Left ventricle myocardium inferior (tissue), 1 donor: ENCODE results near the gene UBN1. TPM values are rescaled to one million over a fixed set of nuclear protein-coding genes. Genes with fewer than 3 reads are reported as not detected.

Experiments
- DNase-seq: peaks from one replicate; pipeline ENCODE4 v3.0.0-alpha.2; 2020
- H3K27ac ChIP-seq: fragments of 200-600 bp; replicated peaks from 2 replicates; pipeline ENCODE4 v1.8.0; 2021
- H3K27me3 ChIP-seq: fragments of 200-600 bp; 2 replicates; pipeline ENCODE4 v1.8.0; 2021; ENCODE audit warnings: low read depth
- H3K36me3 ChIP-seq: fragments of 200-600 bp; 2 replicates; pipeline ENCODE4 v1.8.0; 2021
- H3K4me1 ChIP-seq: fragments of 200-600 bp; 2 replicates; pipeline ENCODE4 v1.8.0; 2021
- H3K4me3 ChIP-seq: fragments of 200-600 bp; 2 replicates; pipeline ENCODE4 v1.8.0; 2021; ENCODE audit warnings: mild to moderate bottlenecking, moderate library complexity
- H3K9me3 ChIP-seq: fragments of 200-600 bp; replicated peaks from 2 replicates; pipeline ENCODE4 v1.8.0; 2021
- intact Hi-C: fragments of 100-400 bp; cut with micrococcal nuclease; formaldehyde crosslinking; loops from one replicate; pipeline ENCODE4 v1.11.0; 2022
- total RNA-seq: library from RNA; stranded (reverse); fragmentation: NEBNext Ultra II Directional; extraction: Animal tissue kit (Norgen Biotek cat#: 25700); gene quantifications from one replicate; pipeline ENCODE4 v1.2.1, GENCODE V29; 2021
- TF ChIP-seq, protein P1 (sequence below): fragments of 200-600 bp; IDR thresholded peaks from 2 replicates; pipeline ENCODE4 v1.8.0; 2021; ENCODE audit warnings: antibody characterized with exemption, mild to moderate bottlenecking, borderline replicate concordance
- donor health status: DM: no; HTN: yes; CAD: no; lungs with severe emphysema.

UBN1 gene
- total RNA-seq, 1 donor from 2014 or later: 41.1 TPM

DNA sequence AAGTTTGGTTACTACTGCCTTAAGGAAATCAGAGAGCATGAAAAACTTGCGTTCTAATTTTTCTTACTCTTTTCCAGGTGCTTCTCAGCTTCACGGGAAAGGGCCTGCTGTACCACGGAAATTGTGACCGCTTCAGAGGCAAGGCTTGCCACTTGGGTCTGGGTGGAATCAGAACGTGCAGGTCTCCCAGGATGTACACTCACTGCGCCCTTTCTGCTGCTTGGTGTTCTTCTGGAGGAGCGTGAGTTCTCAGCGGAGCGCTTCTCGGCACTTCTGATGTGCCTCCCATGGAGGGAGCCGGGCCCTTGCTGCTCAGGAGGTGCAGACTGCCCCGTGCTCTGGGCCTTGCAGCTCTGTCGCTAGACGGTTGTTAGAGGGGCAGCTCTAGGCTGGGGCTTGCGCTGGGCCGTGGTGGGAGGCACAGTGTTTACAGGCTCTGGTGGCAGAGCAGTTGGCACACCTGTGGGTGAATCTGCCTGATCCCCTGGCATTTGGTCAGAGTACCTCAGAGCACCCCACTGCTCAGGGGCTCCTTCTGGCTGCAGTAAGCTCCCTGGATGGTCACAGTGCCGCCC lies 32.8 kb downstream of the UBN1 start:
- DNase-seq: no peak
- TF ChIP-seq, protein P1, sequence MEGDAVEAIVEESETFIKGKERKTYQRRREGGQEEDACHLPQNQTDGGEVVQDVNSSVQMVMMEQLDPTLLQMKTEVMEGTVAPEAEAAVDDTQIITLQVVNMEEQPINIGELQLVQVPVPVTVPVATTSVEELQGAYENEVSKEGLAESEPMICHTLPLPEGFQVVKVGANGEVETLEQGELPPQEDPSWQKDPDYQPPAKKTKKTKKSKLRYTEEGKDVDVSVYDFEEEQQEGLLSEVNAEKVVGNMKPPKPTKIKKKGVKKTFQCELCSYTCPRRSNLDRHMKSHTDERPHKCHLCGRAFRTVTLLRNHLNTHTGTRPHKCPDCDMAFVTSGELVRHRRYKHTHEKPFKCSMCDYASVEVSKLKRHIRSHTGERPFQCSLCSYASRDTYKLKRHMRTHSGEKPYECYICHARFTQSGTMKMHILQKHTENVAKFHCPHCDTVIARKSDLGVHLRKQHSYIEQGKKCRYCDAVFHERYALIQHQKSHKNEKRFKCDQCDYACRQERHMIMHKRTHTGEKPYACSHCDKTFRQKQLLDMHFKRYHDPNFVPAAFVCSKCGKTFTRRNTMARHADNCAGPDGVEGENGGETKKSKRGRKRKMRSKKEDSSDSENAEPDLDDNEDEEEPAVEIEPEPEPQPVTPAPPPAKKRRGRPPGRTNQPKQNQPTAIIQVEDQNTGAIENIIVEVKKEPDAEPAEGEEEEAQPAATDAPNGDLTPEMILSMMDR: no peak
- Histone ChIP-seq H3K4me3 (no peak overlapping the region), H3K4me1 (peaks cover 21% of the 10 kb centered on the region), H3K9me3 (no peaks in the 10 kb centered on the region), H3K27ac (no peak overlapping the region), H3K36me3 (peaks cover 94% of the 10 kb centered on the region), H3K27me3 (no peaks in the 10 kb centered on the region)
- intact Hi-C loops: no loop called here

DNA sequence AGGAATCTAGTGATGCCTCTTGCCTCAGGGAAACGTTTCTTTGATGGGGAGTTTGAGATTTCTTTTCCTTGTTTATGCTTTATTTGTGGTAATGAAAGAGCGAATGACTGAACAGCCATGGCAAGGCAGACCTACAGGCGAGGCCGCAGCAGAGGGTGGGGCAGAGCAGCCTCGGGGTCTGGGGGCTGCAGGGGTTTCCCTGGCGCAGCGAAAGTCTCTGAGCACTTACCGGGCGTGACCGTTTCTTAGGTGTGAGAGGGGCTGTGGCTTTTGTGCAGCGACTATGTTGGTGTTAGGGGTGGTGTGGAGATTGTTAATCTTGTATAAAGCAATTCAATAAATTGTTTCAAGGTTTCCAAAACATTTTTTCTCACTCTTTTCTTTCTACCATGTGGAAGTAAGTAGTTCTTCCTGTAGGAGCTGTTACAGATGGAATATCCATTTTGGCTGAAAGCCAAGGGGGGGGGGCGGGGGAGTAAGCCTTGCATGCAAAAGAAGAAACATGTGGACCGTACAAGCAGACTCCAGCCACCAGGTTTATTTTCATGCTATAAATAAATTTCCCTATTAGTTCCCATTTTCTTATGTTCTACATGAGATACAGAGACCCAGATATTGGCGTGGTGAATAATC lies 34.8 kb downstream of the UBN1 start:
- TF ChIP-seq, protein P1: no peak
- H3K9me3 ChIP-seq: no peaks in the 10 kb centered on the region
- no peak overlapping the region for H3K4me3 ChIP-seq
- DNase-seq: no peak
- no peaks in the 10 kb centered on the region for H3K27me3 ChIP-seq
- peaks cover 21% of the 10 kb centered on the region for H3K4me1 ChIP-seq
- H3K27ac ChIP-seq: peak overlapping the region; percentile 67
- intact Hi-C loops: no loop called here
- peaks cover 93% of the 10 kb centered on the region for H3K36me3 ChIP-seq

DNA sequence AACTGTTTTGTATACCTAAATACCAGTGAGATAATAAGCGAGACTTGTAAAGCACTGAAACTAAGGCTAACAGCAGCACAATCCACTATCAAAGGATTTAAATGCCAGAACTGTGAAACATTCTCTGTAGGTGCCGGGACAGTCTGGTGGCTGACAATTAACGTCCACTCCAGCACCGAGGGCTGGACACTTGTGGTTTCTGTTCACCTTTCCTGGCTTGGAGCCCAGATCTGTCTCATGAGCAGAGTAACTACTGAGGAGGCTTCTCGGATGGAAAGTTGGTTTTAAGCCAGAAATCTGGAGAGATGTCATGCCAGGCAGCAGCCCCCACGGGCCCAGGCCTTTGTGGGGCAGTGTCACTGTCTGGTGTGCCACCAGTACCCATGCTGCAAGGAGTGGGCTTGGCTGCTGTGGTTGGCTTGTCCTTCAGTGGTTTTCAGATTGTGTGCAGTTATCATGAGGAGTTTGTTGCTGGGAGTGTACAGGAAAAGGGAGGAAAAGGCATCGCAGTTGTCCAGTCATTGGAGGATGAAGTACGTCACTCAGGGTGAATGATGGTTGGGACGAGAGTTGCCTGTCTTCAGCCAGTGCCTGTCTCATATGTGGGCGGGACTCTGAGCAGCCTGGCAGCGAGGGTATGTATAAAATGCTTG lies 35.5 kb downstream of the UBN1 start:
- TF ChIP-seq, protein P1: no peak
- peaks cover 21% of the 10 kb centered on the region for H3K4me1 ChIP-seq
- intact Hi-C loops: no loop called here
- H3K27ac ChIP-seq: peak overlapping the region; percentile 67
- no peaks in the 10 kb centered on the region for H3K9me3 ChIP-seq
- H3K4me3 ChIP-seq: no peak overlapping the region
- no peaks in the 10 kb centered on the region for H3K27me3 ChIP-seq
- no peak for DNase-seq
- H3K36me3 ChIP-seq: peaks cover 93% of the 10 kb centered on the region

DNA sequence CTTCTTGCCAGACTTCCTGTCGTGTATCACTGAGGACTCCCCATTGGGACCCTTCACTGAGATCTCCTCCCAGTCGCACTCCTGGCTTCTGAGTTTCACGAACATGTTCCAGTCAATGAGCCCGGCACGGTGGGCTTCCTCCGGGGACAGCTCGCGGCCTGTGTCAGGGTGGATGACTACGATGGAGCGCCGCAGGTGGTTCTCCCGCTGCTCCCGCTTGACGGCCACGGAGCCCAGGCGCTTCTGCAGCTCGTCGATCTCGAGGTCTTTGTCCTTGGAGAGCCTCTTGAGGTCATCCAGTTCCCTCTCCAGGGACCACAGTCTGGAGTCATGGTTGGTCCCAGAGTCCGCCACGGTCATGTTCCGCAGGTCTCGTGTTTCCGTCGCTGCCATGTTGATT lies 36.2 kb downstream of the UBN1 start:
- H3K4me1 ChIP-seq: peaks cover 21% of the 10 kb centered on the region
- H3K27ac ChIP-seq: peak overlapping the region; percentile 67
- no peaks in the 10 kb centered on the region for H3K9me3 ChIP-seq
- TF ChIP-seq, protein P1: no peak
- no peaks in the 10 kb centered on the region for H3K27me3 ChIP-seq
- DNase-seq: no peak
- H3K36me3 ChIP-seq: peaks cover 93% of the 10 kb centered on the region
- intact Hi-C loops: no loop called here
- no peak overlapping the region for H3K4me3 ChIP-seq

DNA sequence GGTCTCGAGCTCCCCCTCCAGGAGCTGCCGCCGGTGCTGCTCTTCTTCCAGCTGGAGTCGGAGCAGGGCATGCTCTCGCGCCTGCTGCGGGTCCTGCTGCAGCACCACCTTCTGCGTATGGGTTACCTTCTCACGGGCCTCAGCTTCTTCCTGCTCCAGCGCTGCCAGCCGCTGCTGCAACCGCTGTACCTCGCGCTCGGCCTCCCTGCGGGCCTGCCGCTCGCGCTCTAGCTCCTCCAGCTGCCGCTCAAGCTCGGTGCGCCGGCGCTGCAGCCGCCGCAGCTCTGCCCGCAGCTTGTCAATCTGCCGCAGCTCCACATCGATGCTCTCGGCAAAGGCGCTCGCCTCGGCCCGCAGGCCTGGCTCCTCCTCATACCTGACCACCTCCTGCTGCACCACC lies 36.9 kb downstream of the UBN1 start:
- H3K4me3 ChIP-seq: no peak overlapping the region
- H3K9me3 ChIP-seq: no peaks in the 10 kb centered on the region
- no peak overlapping the region for H3K27ac ChIP-seq
- intact Hi-C loops: no loop called here
- peaks cover 21% of the 10 kb centered on the region for H3K4me1 ChIP-seq
- TF ChIP-seq, protein P1: no peak
- no peak for DNase-seq
- H3K27me3 ChIP-seq: no peaks in the 10 kb centered on the region
- H3K36me3 ChIP-seq: peaks cover 89% of the 10 kb centered on the region
